GM19351 (cell line): ENCODE data around the gene MTREX.

Source experiments
- ATAC-seq: cut with Tn5 transposase; IDR thresholded peaks from one replicate; pipeline ENCODE4 v1.9.1; 2021; ENCODE audit warnings: mild to moderate bottlenecking, moderate library complexity; ENCODE audit not compliant: unreplicated experiment

Gene MTREX

DNA sequence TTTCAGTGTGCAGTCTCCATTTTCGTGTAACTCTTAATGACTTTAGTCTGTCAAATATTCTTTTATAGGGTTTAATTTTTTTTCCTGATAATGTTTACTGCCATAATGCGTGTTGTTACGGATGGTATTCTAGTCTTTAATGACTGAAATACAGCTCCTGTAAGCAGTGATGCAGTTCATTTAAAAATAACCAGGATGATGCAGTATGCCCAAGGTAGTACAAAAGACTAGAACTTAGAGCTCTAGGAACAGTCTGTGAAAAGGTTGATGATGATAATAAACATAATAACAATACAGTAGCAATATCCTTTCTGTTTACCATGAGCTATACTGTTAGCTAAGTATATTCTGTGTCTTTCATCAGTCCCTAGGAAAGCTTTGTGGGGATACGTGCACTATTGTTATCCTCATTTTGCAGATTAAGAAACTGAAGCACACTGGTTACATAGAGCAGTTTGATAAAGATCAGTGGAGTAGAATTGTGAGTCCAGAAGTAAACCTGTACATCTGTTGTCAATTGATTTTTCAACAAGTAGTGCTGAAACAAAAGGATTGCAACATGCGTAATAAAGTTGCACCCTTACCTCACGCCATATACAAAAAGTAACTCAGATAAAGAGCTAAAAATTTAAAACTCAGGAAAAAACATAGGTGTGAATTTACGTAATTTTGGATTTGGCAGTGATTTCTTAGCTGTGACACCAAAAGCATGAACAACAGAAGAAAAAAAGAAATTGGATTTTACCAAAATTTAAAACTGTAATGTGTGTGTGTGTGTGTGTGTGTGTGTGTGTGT lies 64.5 kb downstream of the MTREX start:
- no peak for ATAC-seq

DNA sequence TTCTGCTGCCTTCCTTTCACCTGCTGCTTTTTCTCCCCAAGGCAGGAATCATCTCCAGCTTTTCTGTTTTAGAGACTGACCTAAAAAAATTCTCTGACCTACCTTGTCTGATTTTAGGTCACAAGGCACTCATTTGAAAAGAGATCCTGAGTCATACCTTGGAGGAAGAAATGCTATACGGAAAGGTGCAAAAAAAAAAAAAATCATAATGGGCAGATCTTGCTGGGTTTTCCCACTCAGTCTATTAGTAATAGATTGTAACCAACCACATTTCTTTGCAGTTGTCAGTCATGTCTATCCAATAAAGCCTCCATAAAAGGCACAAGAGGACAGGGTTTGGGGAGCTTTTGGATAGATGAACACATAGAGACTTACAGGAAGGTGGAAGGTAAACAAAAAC lies 70.0 kb downstream of the MTREX start:
- no peak for ATAC-seq

DNA sequence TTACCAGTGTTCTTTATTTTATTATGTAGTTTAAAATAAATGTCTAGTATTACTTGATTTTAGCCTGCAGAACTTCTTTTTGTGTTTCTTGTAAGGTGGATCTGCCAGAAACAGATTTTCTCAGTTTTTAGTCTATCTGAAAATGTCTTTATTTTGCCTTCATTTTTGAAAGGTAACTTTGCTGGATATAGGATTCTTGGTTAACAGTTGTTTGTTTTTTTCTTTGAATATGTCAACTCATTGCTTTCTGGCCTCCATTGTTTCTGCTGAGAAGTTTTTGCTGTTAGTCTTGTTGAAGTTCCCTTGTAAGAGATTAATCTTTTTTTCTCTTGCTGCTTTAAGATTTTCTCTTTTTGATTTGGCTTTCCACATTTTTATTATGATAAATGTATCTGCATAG lies 75.5 kb downstream of the MTREX start:
- no peak for ATAC-seq

DNA sequence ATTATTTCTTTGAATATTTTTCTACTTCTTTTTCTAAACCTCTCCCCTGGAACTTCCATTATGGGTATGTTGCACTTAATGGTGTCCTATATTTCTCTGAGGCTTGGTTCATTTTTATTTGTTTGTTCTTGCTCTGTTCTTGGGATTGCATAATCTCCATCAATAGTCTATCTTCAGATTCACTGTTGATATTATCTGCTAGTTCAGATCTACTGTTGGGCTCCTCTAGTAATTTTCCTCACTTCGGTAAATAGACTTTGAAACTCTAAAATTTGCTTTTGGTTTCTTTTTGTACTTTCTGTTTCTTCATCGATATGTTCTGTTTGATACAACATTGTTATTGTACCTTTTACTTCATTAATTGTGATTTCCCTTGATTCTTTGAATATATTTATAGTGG lies 76.3 kb downstream of the MTREX start:
- no peak for ATAC-seq

DNA sequence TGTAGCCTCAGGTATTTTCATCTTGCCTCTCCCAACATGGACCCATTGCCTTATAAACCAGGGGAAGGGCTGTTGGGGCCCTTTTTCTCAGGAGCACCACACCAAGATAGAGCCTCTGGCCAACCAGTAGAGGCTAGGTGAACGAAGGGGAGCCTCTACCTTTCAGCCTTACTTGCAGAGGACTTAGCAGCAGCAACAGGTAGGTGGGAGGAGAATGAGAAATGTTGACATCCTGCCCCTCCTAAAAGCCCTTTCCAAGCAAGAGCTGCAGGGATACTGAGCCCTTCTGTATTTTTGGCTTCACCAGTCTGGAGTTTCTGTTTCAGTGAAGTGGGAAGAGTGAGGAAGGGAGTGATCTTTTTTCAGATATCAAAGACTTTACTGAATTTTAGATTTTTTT lies 77.4 kb downstream of the MTREX start:
- no peak for ATAC-seq

DNA sequence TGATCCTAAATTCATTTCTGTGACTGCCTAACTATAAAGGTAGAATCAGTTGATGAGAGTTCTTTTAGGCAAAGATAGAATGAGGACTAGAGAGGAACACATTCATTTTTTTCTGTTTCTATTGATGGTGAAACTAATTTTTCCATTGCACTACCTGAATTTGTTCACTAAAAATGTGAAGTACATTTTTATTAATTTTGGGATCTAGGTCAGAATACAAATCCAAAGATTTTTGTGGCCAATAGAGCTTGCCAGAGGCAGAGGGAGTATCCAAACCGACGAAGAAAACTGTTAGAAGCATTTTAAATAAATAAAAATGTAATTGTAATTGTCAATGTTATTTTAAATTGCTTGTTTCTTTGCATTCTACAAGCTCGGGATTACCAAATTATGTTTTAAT lies 78.1 kb downstream of the MTREX start:
- no peak for ATAC-seq

DNA sequence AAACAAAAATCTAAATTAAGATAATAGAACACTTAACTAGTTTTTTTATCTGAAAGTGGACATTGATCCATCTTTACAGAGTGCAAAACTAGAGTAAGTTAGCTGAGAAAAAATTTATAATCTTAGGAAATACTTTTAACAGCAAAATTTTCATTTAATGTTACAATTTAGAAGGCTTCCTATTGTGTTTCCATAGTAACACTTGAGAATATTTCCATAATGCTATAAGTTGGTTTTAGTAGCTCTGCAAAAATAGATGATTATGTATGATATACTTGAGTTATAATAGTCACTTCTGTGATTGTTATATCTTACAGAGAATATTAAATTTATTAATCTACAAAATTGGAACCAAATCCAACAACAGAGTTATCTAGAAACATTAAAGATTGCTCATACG lies 78.6 kb downstream of the MTREX start:
- ATAC-seq = no peak

DNA sequence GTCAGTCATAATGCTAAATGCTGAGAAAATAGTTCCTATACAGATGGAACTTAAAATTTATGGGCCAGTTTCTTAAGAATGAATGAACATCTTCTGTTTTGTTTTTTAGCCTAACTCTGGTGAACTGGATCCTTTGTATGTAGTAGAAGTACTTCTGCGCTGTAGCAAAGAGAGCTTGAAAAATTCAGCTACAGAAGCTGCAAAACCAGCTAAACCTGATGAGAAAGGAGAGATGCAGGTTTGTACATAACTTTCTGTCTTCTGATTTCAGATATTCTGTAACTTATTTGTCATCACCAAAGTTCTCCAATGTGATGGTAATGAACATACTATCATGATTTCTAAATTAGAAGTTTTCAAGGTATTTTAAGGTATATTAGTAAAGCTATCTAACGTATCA lies 80.1 kb downstream of the MTREX start:
- ATAC-seq = no peak

DNA sequence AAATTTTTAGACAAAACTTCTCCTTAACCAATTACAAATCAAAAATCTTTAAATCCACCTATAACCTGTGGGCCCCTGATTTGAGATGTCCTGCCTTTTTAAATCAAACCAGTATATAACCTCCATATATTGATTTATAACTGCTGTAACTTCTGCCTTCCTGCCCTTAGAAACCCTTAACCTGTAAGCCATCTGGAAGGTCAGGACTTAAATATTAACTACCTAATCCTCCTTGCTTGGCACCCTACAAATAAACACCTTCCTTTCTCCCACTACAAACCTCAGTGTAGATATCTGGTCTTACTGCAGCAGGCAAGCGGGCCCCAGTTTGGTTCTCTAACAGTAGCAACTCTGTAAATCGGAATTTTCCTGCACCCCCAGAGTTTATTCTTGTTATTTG lies 83.9 kb downstream of the MTREX start:
- no peak for ATAC-seq

DNA sequence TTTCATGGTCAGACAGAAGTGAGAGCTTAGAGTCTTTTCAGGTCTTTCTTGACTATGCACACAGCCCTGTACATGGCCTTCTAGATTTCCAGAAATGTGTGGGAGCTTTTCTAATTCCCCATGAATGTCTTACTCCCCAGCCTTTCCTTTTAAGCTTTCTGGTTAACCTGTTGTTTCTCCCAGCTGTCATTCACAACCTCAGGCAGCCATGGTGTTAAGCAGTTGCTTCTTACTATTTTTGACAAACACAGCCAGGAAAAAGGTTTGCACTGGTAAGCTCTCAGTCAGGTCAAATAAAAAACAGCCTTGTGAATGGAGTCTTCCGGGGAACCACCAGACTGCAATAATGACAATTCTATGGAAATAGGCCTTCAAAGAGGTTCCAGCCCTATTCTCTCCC lies 84.9 kb downstream of the MTREX start:
- no peak for ATAC-seq

DNA sequence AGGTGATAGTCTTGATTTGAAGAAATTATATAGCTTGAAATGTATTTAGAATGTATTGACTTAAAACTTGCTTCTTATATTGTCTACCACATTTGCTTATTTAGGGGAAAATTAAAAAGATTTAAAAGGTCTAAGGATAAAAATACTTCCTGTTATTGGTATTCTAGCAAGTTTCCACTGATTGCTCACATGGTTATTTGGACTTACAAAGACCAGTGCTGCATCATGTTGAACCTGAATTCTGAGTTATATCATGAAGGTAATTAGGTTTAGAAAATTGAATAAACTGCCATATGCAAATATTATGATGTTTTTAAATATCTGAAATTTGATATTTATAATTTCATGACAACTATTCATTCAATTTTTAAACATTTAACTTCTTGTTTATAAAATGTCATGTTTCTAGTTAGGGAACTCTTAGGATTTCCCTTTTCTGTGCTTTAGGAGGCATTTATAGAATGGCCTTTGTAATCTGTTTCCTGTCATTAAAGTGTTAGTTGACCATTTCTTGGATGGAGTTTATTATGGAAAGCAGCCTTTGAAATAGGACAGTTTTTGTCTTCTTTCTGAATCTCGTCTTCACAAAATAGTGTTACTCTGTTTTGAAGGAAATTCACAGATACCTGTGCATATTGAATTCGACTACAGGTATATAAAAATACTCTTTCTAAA lies 85.8 kb downstream of the MTREX start:
- no peak for ATAC-seq

DNA sequence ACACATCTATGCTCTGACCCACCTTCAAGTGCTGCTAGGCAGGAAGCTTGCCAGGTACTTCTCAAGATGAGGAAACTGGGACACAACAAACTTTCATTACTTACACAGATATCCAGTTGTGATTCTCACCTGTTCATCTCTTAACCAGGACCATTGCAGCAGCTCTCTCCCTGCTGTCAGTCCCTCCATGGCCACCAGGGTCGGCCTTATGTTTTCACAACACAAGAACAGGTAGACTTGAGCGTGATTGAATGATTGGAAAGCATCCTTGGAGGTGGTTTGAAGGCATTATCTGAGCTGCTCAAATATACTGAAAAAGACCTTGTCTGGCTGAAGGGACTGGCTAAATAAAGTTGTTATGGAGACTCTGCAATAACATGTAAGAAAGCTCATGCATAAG lies 94.4 kb downstream of the MTREX start:
- ATAC-seq = no peak

DNA sequence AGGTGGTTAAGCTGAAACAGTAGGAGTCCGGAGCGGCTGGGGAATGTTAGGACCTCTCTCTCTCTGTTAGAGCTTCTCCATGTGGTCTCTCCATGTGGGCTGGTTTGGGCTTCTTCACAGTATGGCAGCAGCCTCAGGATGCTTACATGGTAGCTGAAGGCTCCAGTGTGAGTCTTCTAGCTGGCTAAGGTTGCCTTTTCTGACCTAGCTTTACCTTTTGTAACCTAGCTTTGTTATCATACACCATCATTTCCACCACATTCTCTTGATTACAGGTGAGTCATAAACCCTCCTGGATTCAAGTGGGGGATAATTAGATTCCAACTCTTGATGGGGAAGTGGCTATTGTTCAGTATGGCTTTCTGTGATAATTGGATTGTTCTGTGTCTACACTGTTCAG lies 98.5 kb downstream of the MTREX start:
- ATAC-seq = no peak

DNA sequence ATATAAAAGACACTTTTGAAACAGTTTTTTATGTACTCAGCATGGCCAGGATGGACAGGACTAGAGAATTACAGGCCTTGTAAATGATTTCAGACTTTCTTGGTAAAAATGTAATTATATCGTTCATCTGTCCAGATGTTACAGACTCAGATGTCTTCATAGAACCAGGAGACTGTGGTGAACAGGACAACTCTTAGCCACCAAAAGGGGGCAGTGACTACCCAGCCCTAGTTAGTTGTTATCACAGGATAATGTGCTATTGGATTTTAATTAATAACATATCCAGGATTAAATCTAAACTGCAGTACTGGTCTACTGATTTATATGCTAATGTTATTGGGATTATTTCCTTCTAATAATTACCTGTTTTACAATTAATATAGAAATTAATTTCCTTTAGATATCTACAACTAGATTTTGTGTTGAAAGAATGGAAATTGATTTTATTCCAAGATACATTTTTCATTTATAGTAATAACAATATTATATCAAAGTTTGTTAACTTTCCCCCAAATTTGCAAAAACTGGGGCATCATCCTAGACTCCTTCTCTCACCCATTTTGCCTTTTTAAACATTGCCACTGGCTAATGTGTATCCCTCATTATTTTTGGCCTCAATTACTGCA lies 99.4 kb downstream of the MTREX start:
- ATAC-seq = no peak

DNA sequence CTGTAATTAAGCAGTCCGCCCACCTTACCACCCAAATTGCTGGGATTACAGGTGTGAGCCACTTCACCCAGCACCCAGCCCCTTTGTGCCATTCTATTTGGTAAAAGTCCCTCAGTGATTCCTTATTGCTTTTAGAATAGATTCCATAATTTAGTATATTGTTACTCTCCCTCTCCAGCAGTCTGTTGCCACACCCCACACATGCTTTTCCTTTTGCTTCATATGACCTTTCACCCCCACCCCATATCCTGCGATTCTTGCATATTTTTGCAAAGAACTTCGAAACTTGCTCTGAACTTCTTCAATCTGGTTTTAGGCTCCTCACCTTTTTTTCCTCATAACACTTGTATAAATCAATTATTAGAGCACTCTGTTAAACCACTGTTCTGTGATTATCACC lies 100.2 kb downstream of the MTREX start:
- no peak for ATAC-seq

DNA sequence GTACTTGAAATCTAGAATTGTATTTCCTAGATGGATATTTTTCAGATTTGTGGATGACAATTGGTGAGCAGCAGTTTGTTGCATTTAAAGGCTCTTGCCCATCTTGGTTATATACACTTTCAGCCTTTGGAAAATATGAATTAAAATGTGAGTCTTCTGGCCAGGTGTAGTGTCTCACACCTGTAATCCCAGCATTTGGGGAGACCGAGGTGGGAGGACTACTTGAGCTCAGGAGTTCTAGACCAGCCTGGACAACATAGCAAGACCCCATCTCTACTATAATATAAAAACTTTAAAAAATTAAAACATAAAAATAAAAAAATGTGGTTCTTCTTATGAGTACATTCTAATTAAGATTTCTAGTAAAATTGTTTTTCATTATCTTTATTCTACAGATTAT lies 102.0 kb downstream of the MTREX start:
- no peak for ATAC-seq

DNA sequence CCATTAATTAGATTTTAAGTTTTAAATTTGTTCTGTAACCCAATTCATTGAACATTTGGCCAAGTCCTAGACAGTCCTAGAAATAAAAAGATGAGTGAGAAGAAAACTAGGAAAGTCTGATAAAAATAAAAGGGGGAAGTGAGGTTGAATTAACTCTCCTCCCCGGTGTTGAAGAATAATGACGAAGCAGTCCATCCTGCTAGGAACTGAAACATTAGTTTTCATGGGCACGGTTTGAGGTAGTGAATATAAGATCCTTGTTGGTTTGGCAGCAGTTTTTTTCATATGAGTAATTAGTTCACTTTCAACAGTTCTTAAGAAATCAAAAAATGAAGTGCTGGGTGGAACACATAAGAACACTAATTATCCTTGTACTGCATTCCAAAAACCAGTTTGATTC lies 103.1 kb downstream of the MTREX start:
- ATAC-seq = no peak

DNA sequence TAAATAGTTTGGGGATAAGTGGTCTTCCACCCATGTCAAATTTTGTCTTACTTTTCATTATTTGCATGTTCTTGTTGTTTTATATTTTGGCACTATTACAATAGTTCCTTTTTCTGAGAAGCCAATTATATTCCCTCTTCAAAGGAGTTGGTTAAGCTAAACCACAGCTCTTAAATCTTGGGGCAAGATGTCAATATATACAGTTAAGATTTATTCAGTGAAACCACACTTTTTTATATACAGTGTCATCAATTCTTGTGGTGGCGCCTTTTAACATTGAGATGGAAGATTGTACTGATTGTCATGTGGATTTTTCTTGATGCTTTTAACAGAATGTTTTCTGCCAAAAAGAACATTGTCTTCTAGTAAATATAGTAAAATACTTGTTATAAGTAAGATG lies 104.1 kb downstream of the MTREX start:
- no peak for ATAC-seq

DNA sequence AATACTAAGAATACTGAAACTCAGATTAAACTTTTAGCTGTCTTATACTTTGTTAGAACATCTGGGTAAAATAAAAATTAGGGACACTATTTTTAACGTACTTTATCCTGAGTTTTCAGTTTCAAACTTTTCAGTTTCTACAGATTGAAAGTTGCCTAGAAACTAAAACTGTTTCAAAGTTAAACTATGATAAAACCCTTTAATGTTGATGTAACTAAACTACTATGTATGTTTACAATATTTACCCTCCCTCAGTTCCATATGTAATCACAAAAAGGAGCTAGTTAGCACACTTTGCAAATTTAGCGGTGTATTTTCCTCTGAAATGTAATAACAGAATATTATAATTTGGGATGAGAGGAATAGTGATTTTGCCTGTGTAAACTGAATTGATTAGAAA lies 105.9 kb downstream of the MTREX start:
- no peak for ATAC-seq

DNA sequence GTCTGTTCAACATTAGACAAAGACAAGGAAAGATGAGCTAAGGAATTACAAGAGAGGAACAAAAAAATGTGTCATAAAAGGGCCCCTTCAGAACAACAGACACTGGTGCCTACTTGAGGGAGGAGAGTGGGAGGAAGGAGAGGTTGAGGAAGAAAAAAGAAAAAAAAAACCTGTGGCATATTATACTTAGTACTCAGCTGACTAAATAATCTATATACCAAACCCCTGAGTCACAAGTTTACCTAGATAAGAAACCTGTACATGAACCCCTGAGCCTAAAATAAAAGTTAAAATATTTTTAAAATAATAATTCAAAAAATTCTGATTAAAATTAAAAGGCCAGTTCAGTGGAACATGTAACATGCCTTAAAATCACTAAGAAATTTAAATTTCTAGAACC lies 107.3 kb downstream of the MTREX start:
- no peak for ATAC-seq

DNA sequence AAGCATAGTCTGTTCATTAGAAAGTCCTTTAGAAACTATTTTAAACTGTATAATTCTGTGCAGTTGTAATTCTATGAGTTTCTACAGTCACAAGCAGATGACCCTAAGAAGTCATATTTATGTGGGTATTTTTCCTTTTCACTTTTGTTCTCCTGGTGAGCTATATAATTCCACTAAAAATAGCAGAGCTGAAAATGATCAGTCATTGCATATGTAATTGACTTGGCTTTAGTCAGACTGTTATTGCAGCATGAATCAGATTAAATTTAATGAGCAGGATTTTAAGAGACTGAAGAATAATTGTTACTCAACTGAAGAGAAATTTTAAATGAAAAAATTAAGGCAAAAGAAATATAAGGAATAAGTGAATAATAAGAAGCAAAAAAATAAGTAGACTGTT lies 108.5 kb downstream of the MTREX start:
- ATAC-seq = no peak
